ENCODE data around the gene CREM. TPM values are rescaled to one million over a fixed set of nuclear protein-coding genes. Genes with fewer than 3 reads are reported as not detected.

The CREM gene
- total and polyA plus RNA-seq, 9 donors = 41.4 to 58.6 (median 51.8) TPM

DNA sequence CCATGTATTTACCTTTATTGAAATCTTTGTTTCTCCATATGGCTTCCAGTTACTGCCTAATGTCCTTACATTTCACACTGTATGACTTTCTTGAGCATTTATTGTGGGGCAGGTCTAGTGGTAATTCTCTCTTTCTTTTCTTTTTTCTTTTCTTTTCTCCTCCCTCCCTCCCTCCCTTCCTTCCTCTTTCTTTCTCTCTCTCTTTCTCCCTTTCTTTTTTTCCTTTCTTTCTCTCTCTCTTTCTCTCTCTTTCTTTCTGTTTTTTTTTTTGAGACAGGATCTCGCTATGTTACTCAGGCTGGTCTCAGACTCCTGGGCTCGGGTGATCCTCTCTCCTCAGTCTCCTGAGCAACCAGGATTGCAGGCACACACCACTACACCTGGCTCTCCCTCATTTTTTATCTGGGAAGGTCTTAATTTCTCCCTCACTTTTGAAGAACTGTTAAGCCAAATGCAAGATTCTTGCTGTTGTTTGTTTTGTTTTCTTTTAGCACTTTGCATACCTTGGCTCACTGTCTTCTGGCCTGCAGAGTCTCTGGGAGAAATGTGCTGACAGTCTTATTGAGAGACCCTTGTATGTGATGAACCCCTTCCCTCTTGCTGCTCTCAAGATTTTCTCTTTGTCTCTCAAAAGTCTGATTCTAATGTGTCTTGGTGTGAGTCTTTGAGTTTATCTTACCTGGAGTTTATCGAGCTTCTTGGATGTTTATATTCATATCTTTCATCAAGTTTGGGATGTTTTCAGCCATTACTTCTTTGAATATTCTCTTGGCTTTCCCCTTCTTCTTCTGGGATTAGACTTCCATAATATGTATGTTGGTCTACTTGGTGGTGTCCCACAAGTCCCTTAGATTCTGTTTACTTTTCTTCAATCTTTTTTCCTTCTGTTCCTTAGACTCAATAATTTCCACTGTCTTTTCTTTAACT, 130.7 kb downstream of the CREM start:
- Histone ChIP-seq H3K4me1 (ENCODE audit: control insufficient read depth, insufficient read depth, low read length) (no peaks in the 10 kb centered on the region), H3K27ac (ENCODE audit: low read length) (no peak overlapping the region), H3K4me3 (ENCODE audit: low read length) (no peak overlapping the region), H3K27me3 (ENCODE audit: control insufficient read depth, insufficient read depth, low read length) (no peaks in the 10 kb centered on the region), H3K9me3 (replicated peaks; ENCODE audit: control insufficient read depth, low read depth, low read length) (peaks cover 5% of the 10 kb centered on the region), H3K36me3 (ENCODE audit: control insufficient read depth, insufficient read depth, low read length) (no peaks in the 10 kb centered on the region)
- 80% methylated on average over 2 of the region's 3 CpGs for WGBS (ENCODE audit: insufficient coverage)
- DNase-seq = no peak

- H3K27ac ChIP-seq (ENCODE audit: low read length) = no peak overlapping the region
- peaks cover 5% of the 10 kb centered on the region for H3K9me3 ChIP-seq (replicated peaks; ENCODE audit: control insufficient read depth, low read depth, low read length)
- no peak overlapping the region for H3K4me3 ChIP-seq (ENCODE audit: low read length)
- DNase-seq = no peak
- no peaks in the 10 kb centered on the region for H3K36me3 ChIP-seq (ENCODE audit: control insufficient read depth, insufficient read depth, low read length)
- 34% methylated on average over 3 of the region's 3 CpGs for WGBS (ENCODE audit: insufficient coverage)
- no peaks in the 10 kb centered on the region for H3K27me3 ChIP-seq (ENCODE audit: control insufficient read depth, insufficient read depth, low read length)
- no peaks in the 10 kb centered on the region for H3K4me1 ChIP-seq (ENCODE audit: control insufficient read depth, insufficient read depth, low read length)
These were observed 133.2 kb downstream of the CREM start for GRCh38 chr10:35259769-35260397.

DNA sequence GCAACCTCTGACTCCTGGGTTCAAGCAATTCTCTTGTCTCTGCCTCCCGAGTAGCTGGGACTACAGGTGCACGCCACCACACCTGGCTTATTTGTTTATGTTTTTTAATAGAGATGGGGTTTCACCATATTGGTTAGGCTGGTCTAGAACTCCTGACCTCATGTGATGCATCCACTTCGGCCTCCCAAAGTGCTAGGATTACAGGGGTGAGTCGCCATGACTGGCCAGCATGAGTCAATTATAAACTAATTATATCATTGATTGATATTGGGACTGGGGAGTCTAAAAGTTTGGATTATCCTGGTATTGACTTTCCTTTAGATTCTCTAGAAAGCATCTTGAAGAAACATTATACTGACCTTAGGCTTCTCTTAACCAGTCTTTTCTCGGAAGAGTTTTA, 135.8 kb downstream of the CREM start:
- DNase-seq = no peak
- 80% methylated on average over 1 of the region's 5 CpGs for WGBS (ENCODE audit: insufficient coverage)

More for the DNA sequence above, 135.8 kb downstream of the CREM start:
- no peak overlapping the region for H3K4me3 ChIP-seq (ENCODE audit: low read length)
- H3K27ac ChIP-seq (ENCODE audit: low read length) = no peak overlapping the region
- no peaks in the 10 kb centered on the region for H3K36me3 ChIP-seq (ENCODE audit: control insufficient read depth, insufficient read depth, low read length)
- peaks cover 5% of the 10 kb centered on the region for H3K9me3 ChIP-seq (replicated peaks; ENCODE audit: control insufficient read depth, low read depth, low read length)
- no peaks in the 10 kb centered on the region for H3K27me3 ChIP-seq (ENCODE audit: control insufficient read depth, insufficient read depth, low read length)
- H3K4me1 ChIP-seq (ENCODE audit: control insufficient read depth, insufficient read depth, low read length) = no peaks in the 10 kb centered on the region

Other genes with a start within 250 kb of the CREM start
- 30.9 TPM for gene CUL2, start 36.5 kb upstream of the CREM start, total RNA-seq
- 10 to 100 TPM; 27.1 to 39.1 (median 35.9) TPM for gene CUL2, start 36.5 kb upstream of the CREM start, polyA plus RNA-seq (ENCODE audit: insufficient read depth in 1 of 8, insufficient read length in 8 of 8, low replicate concordance in 1 of 8)
- 48.0 TPM for gene CCNY, start 209.7 kb downstream of the CREM start, total RNA-seq
- 10 to 100 TPM; 74.1 to 99.6 (median 90.5) TPM for gene CCNY, start 209.7 kb downstream of the CREM start, polyA plus RNA-seq (ENCODE audit: insufficient read depth in 1 of 8, insufficient read length in 8 of 8, low replicate concordance in 1 of 8)

Data from muscle of leg (tissue), 11 donors.